Smooth muscle cell (in vitro differentiated cells): ENCODE data around the gene KHDC4. TPM values are rescaled to one million over a fixed set of nuclear protein-coding genes. Genes with fewer than 3 reads are reported as not detected.

Experiments used
- DNase-seq: peaks from one replicate; lab custom pipeline; 2025; ENCODE audit not compliant: unreplicated experiment; lab: John Stamatoyannopoulos, UW
- H2AFZ ChIP-seq: fragments of 200-600 bp; sonication (generic); 2 replicates; pipeline ENCODE4 v1.6.0; 2016; ENCODE audit warnings: antibody characterized with exemption, low read depth, mild to moderate bottlenecking
- H3F3A ChIP-seq: fragments of 200-600 bp; sonication (generic); 2 replicates; pipeline ENCODE4 v1.6.0; 2017; ENCODE audit warnings: antibody characterized with exemption, low read depth
- H3K27ac ChIP-seq: fragments of 200-600 bp; sonication (generic); 2 replicates; pipeline ENCODE4 v1.5.1; 2016; ENCODE audit warnings: low read depth, mild to moderate bottlenecking
- H3K27me3 ChIP-seq: fragments of 200-600 bp; sonication (generic); 2 replicates; pipeline ENCODE4 v1.6.1; 2016; ENCODE audit warnings: low read depth, mild to moderate bottlenecking
- H3K36me3 ChIP-seq: fragments of 200-600 bp; sonication (generic); 2 replicates; pipeline ENCODE4 v1.5.1; 2016; ENCODE audit warnings: low read depth
- H3K4me1 ChIP-seq: fragments of 200-600 bp; sonication (generic); 2 replicates; pipeline ENCODE4 v1.5.1; 2016; ENCODE audit warnings: low read depth
- H3K4me2 ChIP-seq: fragments of 200-600 bp; sonication (generic); 2 replicates; pipeline ENCODE4 v1.6.0; 2016; ENCODE audit warnings: mild to moderate bottlenecking
- H3K4me3 ChIP-seq: fragments of 200-600 bp; sonication (generic); 2 replicates; pipeline ENCODE4 v1.5.1; 2016; ENCODE audit warnings: mild to moderate bottlenecking
- H3K79me2 ChIP-seq: fragments of 200-600 bp; sonication (generic); 2 replicates; pipeline ENCODE4 v1.6.0; 2016; ENCODE audit warnings: low read depth, mild to moderate bottlenecking
- H3K9ac ChIP-seq: fragments of 200-600 bp; sonication (generic); 2 replicates; pipeline ENCODE4 v1.6.0; 2016; ENCODE audit warnings: low read depth
- H3K9me3 ChIP-seq: fragments of 200-600 bp; sonication (generic); replicated peaks from 2 replicates; pipeline ENCODE4 v1.5.1; 2016; ENCODE audit warnings: low read depth
- H4K20me1 ChIP-seq: fragments of 200-600 bp; sonication (generic); 2 replicates; pipeline ENCODE4 v1.6.0; 2016; ENCODE audit warnings: low read depth
- WGBS: methylation state at CpG from one replicate; pipeline ENCODE4 v1.1.7; 2016; ENCODE audit warnings: low lambda C conversion rate; 5-methylcytosine and 5-hydroxymethylcytosine counted together
- polyA plus RNA-seq: library from polyadenylated mRNA; unstranded; fragments of >200 nt; fragmentation: Nextera tagmentation; extraction: Ambion mirVana; gene quantifications from 2 replicates; pipeline ENCODE4 v1.2.1, GENCODE V29; 2016
- total RNA-seq: library from RNA; depleted of rRNA; stranded (reverse); fragments of >200 nt; gene quantifications from 2 replicates; pipeline ENCODE4 v1.2.3, GENCODE V29; 2014
- TF ChIP-seq, protein P1 (sequence below): fragments of 200-600 bp; sonication (generic); IDR thresholded peaks from 2 replicates; pipeline ENCODE4 v1.5.1; 2017; ENCODE audit warnings: borderline replicate concordance, mild to moderate bottlenecking, antibody characterized with exemption; ENCODE audit not compliant: insufficient read depth, poor library complexity, severe bottlenecking

KHDC4 gene
- total and polyA plus RNA-seq, 2 experiments from 2014 or later, result 14.9 to 41.7 TPM

DNA sequence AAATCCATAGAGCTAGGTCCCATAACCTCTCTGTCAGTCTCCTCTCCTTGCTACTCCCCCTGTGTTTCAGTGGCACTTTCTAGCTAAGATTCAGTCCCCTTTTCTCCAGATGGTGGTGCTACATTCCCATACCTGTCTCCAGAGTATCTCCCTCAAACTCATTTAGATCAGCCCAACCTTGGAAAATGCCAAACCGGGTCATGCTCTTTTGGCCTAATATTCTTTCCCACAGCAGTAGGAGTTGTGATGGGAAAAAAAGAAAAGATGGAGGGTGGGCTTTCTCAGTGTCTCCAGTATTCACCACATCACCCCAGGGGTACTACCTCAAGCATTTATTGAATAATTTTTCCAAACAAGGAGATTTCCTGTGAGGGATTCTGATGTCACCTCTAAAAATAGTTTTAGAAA is 4.0 kb upstream of the KHDC4 start:
- WGBS, result 0% methylated on average over 1 of the region's 1 CpG
- no peak overlapping the region for H3K4me3 ChIP-seq
- no peaks in the 10 kb centered on the region for H3K36me3 ChIP-seq
- no peak overlapping the region for H2AFZ ChIP-seq
- no peak overlapping the region for H3K9ac ChIP-seq
- no peak for DNase-seq
- no peak overlapping the region for H3K27ac ChIP-seq
- H3K4me2 ChIP-seq, result no peak overlapping the region
- H3F3A ChIP-seq, result no peaks in the 10 kb centered on the region
- H3K79me2 ChIP-seq, result peaks cover 9% of the 10 kb centered on the region
- TF ChIP-seq, protein P1, sequence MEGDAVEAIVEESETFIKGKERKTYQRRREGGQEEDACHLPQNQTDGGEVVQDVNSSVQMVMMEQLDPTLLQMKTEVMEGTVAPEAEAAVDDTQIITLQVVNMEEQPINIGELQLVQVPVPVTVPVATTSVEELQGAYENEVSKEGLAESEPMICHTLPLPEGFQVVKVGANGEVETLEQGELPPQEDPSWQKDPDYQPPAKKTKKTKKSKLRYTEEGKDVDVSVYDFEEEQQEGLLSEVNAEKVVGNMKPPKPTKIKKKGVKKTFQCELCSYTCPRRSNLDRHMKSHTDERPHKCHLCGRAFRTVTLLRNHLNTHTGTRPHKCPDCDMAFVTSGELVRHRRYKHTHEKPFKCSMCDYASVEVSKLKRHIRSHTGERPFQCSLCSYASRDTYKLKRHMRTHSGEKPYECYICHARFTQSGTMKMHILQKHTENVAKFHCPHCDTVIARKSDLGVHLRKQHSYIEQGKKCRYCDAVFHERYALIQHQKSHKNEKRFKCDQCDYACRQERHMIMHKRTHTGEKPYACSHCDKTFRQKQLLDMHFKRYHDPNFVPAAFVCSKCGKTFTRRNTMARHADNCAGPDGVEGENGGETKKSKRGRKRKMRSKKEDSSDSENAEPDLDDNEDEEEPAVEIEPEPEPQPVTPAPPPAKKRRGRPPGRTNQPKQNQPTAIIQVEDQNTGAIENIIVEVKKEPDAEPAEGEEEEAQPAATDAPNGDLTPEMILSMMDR, result peak; percentile 33
- H3K9me3 ChIP-seq, result no peaks in the 10 kb centered on the region
- H3K4me1 ChIP-seq, result peaks cover 4% of the 10 kb centered on the region
- no peaks in the 10 kb centered on the region for H3K27me3 ChIP-seq
- H4K20me1 ChIP-seq, result peaks cover 4% of the 10 kb centered on the region

DNA sequence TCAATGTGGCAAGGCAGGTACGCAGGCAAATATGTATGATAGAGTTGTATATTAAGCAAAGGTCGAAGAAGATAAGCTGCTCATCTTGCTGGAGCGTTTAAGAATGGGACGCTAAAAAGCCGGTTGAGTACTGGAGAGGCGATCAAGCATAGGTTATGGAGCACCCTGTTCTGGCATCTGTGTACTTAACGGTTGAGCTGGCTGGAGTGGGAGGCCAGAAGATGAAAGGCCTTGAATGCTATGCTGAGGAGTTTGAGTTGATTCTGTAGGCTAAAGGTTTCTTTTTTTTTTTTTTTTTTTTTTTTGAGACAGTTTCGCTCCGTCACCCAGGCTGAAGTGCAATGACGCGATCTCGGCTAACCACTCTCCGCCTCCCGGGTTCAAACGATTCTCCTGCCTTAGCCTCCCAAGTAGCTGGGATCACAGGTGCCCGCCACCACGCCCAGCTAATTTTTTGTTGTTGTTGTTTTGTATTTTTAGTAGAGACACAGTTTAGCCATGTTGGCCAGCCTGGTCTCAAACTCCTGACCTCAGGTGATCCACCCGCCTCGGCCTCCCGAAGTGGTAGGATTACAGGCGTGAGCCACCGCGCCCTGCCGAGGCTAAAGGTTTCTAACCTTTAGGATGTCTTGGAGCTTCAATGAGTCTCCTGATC is 850 bp upstream of the KHDC4 start:
- Histone ChIP-seq H3K9ac (peak overlapping the region; percentile 96), H3K9me3 (no peaks in the 10 kb centered on the region), H3K36me3 (no peaks in the 10 kb centered on the region), H2AFZ (peak overlapping the region; percentile 56), H3K4me3 (peak overlapping the region; percentile 86), H3K27ac (peak overlapping the region; percentile 81), H3K27me3 (no peaks in the 10 kb centered on the region), H3K4me1 (peaks cover 30% of the 10 kb centered on the region), H3K79me2 (peaks cover 40% of the 10 kb centered on the region), H3F3A (peaks cover 9% of the 10 kb centered on the region), H3K4me2 (peak overlapping the region; percentile 99), H4K20me1 (peaks cover 36% of the 10 kb centered on the region)
- no peak for DNase-seq
- WGBS, result 92% methylated on average over 19 of the region's 24 CpGs
- TF ChIP-seq, protein P1, result no peak

DNA sequence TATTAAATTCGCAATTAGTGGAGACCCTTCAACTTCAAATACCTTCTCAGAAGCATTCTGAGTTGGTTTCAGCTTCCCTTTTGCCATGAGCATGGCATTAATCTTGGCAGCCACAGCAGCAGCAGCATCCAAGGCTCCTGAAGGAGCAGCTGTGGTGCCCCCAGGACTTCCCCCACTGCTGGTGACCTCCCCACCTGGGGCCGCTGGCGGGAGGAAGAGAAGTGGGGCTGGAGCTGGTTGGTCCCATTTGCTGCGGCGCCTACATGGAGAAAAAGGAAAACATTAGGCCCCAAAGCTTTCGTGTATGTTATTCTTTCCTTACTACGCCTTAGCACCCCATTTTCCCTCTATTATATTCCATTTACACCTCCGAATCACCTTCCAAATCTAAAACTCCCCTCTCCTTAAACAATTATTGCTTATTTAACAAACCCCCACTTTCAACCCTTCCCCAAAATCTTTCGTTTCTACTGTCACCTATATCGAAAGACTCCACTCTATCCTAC is 569 bp downstream of the KHDC4 start:
- Histone ChIP-seq H2AFZ (no peak overlapping the region), H3K4me3 (peak overlapping the region; percentile 86), H3K27me3 (no peaks in the 10 kb centered on the region), H3K36me3 (no peaks in the 10 kb centered on the region), H4K20me1 (peaks cover 50% of the 10 kb centered on the region), H3K4me1 (peaks cover 30% of the 10 kb centered on the region), H3K9ac (peak overlapping the region; percentile 96), H3K4me2 (peak overlapping the region; percentile 99), H3K27ac (peak overlapping the region; percentile 81), H3F3A (peaks cover 9% of the 10 kb centered on the region), H3K79me2 (peaks cover 55% of the 10 kb centered on the region), H3K9me3 (no peaks in the 10 kb centered on the region)
- WGBS, result 7% methylated on average over 10 of the region's 10 CpGs
- TF ChIP-seq, protein P1, result no peak
- no peak for DNase-seq

DNA sequence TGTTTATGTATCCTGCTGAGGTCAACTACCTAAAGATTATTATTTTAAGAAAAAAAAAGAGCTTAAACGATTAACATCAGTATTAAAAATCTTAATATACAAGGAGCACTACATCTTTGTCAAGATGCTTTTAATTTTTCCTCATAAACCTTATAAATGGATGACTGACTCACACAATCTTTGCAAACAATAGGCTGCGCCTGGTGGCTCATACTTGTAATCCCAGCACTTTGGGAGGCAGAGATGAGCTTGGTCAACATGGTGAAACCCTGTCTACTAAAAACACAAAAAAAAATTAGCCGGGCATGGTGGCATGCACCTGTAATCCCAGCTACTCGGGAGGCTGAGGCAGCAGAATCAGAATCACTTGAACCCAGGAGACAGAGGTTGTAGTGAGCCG is 1.7 kb downstream of the KHDC4 start:
- peaks cover 9% of the 10 kb centered on the region for H3F3A ChIP-seq
- peak overlapping the region; percentile 86 for H3K4me3 ChIP-seq
- peaks cover 3% of the 10 kb centered on the region for H3K36me3 ChIP-seq
- H3K4me2 ChIP-seq, result peak overlapping the region; percentile 99
- peak overlapping the region; percentile 81 for H3K27ac ChIP-seq
- TF ChIP-seq, protein P1, result no peak
- peaks cover 60% of the 10 kb centered on the region for H4K20me1 ChIP-seq
- peaks cover 62% of the 10 kb centered on the region for H3K79me2 ChIP-seq
- WGBS, result 89% methylated on average over 5 of the region's 5 CpGs
- H3K27me3 ChIP-seq, result no peaks in the 10 kb centered on the region
- no peaks in the 10 kb centered on the region for H3K9me3 ChIP-seq
- no peak overlapping the region for H2AFZ ChIP-seq
- H3K9ac ChIP-seq, result peak overlapping the region; percentile 96
- no peak for DNase-seq
- peaks cover 30% of the 10 kb centered on the region for H3K4me1 ChIP-seq
